PC-9 (cell line): ENCODE measurements around the gene BTNL9.

Experiments
- EZH2 ChIP-seq: fragments of 200-600 bp; sonication (generic); IDR thresholded peaks from 2 replicates; pipeline ENCODE4 v1.8.0; 2017; ENCODE audit warnings: antibody characterized with exemption, low read depth
- TF ChIP-seq, protein P1 (sequence below): fragments of 200-600 bp; sonication (generic); conservative IDR thresholded peaks from 2 replicates; pipeline ENCODE4 v1.6.1; 2017; ENCODE audit warnings: mixed run types, antibody characterized with exemption, mild to moderate bottlenecking, moderate library complexity

DNA sequence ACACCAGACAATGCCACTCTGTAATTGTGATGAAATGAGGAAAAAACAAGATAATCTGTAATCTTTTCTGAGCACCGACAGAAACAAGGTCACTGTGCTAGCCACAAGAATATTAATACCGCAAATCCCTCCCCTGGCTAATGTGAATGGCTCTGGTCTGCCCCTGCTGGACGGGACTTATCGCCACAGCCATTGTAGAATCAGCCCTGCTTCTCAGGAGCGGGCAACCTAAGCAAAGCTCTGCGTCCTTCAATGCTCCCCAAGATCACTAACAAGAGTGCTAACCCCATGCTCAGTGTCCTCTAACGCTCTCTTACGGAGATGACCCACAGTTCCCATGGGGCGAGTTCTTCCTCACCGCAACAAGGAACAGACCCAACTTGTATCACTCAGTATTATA, 48.2 kb downstream of the BTNL9 start:
- TF ChIP-seq, protein P1, sequence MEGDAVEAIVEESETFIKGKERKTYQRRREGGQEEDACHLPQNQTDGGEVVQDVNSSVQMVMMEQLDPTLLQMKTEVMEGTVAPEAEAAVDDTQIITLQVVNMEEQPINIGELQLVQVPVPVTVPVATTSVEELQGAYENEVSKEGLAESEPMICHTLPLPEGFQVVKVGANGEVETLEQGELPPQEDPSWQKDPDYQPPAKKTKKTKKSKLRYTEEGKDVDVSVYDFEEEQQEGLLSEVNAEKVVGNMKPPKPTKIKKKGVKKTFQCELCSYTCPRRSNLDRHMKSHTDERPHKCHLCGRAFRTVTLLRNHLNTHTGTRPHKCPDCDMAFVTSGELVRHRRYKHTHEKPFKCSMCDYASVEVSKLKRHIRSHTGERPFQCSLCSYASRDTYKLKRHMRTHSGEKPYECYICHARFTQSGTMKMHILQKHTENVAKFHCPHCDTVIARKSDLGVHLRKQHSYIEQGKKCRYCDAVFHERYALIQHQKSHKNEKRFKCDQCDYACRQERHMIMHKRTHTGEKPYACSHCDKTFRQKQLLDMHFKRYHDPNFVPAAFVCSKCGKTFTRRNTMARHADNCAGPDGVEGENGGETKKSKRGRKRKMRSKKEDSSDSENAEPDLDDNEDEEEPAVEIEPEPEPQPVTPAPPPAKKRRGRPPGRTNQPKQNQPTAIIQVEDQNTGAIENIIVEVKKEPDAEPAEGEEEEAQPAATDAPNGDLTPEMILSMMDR = peak; percentile 58
- no peak for TF ChIP-seq EZH2
